Skin of body (tissue), 2 donors: Measurements from ENCODE around the gene CDH4. TPM values are rescaled to one million over a fixed set of nuclear protein-coding genes. Genes with fewer than 3 reads are reported as not detected.

Experiments
- DNase-seq: peaks from one replicate; lab custom pipeline; 2025; lab: John Stamatoyannopoulos, UW
- total RNA-seq: library from RNA; depleted of rRNA; stranded (reverse); fragments of >200 nt; gene quantifications from one replicate; pipeline ENCODE4 v1.2.3, GENCODE V29; 2014

The CDH4 gene
- total RNA-seq, 1 donor from 2014 or later = 0.10 TPM

- DNase-seq = no peak
Measured at GRCh38 chr20:61355585-61355984, 103.5 kb downstream of the CDH4 start.

GRCh38 chr20:61356196-61356595, 104.1 kb downstream of the CDH4 start:
- DNase-seq = no peak

GRCh38 chr20:61357119-61357518, 105.1 kb downstream of the CDH4 start:
- no peak for DNase-seq

GRCh38 chr20:61359254-61359653, 107.2 kb downstream of the CDH4 start:
- no peak for DNase-seq

- no peak for DNase-seq
Measured at GRCh38 chr20:61360296-61360695, 108.2 kb downstream of the CDH4 start.

- DNase-seq = no peak
Measured at GRCh38 chr20:61360940-61361339, 108.9 kb downstream of the CDH4 start.

GRCh38 chr20:61361501-61361900, 109.4 kb downstream of the CDH4 start:
- no peak for DNase-seq

- DNase-seq = no peak
Measured at GRCh38 chr20:61364147-61364546, 112.1 kb downstream of the CDH4 start.

GRCh38 chr20:61366914-61367313, 114.9 kb downstream of the CDH4 start:
- DNase-seq = no peak

- no peak for DNase-seq
Measured at GRCh38 chr20:61369731-61370520, 117.9 kb downstream of the CDH4 start.

GRCh38 chr20:61370841-61371303, 118.8 kb downstream of the CDH4 start:
- no peak for DNase-seq

- no peak for DNase-seq
Measured at GRCh38 chr20:61371501-61372136, 119.6 kb downstream of the CDH4 start.

- DNase-seq = no peak
Measured at GRCh38 chr20:61372137-61373054, 120.3 kb downstream of the CDH4 start.

GRCh38 chr20:61373055-61373399, 121.0 kb downstream of the CDH4 start:
- DNase-seq = no peak

GRCh38 chr20:61373956-61374545, 122.0 kb downstream of the CDH4 start:
- DNase-seq = no peak

GRCh38 chr20:61376541-61377240, 124.6 kb downstream of the CDH4 start:
- no peak for DNase-seq

GRCh38 chr20:61378694-61379355, 126.8 kb downstream of the CDH4 start:
- no peak for DNase-seq

- DNase-seq = no peak
Measured at GRCh38 chr20:61379898-61380544, 128.0 kb downstream of the CDH4 start.

- DNase-seq = peak; percentile 23
Measured at GRCh38 chr20:61380545-61380915, 128.5 kb downstream of the CDH4 start.

- no peak for DNase-seq
Measured at GRCh38 chr20:61382194-61382593, 130.1 kb downstream of the CDH4 start.
